Thoracic aorta (tissue), 2 donors: ENCODE data around the gene LRMDA. TPM values are rescaled to one million over a fixed set of nuclear protein-coding genes. Genes with fewer than 3 reads are reported as not detected.
A peak's percentile ranks its signal among the peaks of the same experiment; 100 is the strongest.

Experiments used
- ATAC-seq: fragments of 150-250 bp; one replicate; pipeline ENCODE4 v1.8.0; 2017; ENCODE audit warnings: low read depth; ENCODE audit not compliant: insufficient number of reproducible peaks, low FRiP score
- DNase-seq: peaks from one replicate; pipeline ENCODE4 v3.0.0-alpha.2; 2020; ENCODE audit warnings: low spot score
- H3K27ac ChIP-seq, 2 donors: fragments of 200-600 bp; sonication (generic); 1 replicate in 1 of 2; 2 replicates in 1 of 2; pipeline ENCODE4 v1.5.1; 2016; ENCODE audit warnings: mild to moderate bottlenecking in 2 of 2, moderate library complexity in 2 of 2
- H3K27me3 ChIP-seq: fragments of 200-600 bp; sonication (generic); replicated peaks from 2 replicates; pipeline ENCODE4 v1.6.0; 2016; ENCODE audit warnings: mild to moderate bottlenecking; ENCODE audit not compliant: insufficient read depth
- H3K36me3 ChIP-seq: fragments of 200-600 bp; sonication (generic); one replicate; pipeline ENCODE4 v1.5.1; 2016
- H3K4me1 ChIP-seq, 2 donors: fragments of 200-600 bp; sonication (generic); 1 replicate in 1 of 2; 2 replicates in 1 of 2; pipeline versions ENCODE4 v1.5.1 to v1.6.0; 2016; ENCODE audit warnings: low read depth in 2 of 2, mild to moderate bottlenecking in 1 of 2; ENCODE audit not compliant: control insufficient read depth in 1 of 2
- H3K4me3 ChIP-seq: fragments of 200-600 bp; sonication (generic); 2 replicates; pipeline ENCODE4 v1.5.1; 2016; ENCODE audit warnings: mild to moderate bottlenecking
- H3K9me3 ChIP-seq: fragments of 200-600 bp; sonication (generic); 2 replicates; pipeline ENCODE4 v1.5.1; 2016
- total RNA-seq, 2 donors: library from RNA; depleted of rRNA; stranded (reverse); fragments of >200 nt; gene quantifications; one replicate each; pipeline versions ENCODE4 v1.1.0 to v1.2.3, GENCODE V29; 2016
- TF ChIP-seq, protein P1 (sequence below): fragments of 200-600 bp; sonication (generic); IDR thresholded peaks from one replicate; pipeline ENCODE4 v1.5.1; 2019; ENCODE audit warnings: antibody characterized with exemption

Gene LRMDA
- total RNA-seq, 2 donors from 2014 or later = 8.3 to 36.6 TPM

DNA sequence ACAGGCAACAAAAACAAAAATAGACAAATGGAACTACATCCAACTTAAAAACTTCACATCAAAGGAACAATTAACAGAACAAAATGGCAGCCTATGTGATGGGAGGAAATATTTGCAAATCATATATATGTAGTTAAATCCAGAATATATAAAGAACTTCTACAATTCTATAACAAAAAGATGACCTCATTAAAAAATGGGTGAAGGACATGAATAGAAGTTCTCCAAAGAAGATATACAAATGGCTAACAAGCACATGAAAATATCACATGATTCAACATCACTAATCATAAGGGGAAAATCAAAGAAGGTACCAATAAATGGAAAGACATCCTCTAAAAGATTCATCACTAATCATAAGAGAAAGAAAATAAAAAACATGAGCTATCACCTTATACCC is 416.1 kb downstream of the LRMDA start:
- DNase-seq = no peak
- peaks cover 0 to 18% of the 10 kb centered on the region in 2 donors for H3K4me1 ChIP-seq
- H3K36me3 ChIP-seq = no peaks in the 10 kb centered on the region
- no peak for ATAC-seq
- no peak overlapping the region for H3K4me3 ChIP-seq
- H3K27me3 ChIP-seq = no peaks in the 10 kb centered on the region
- TF ChIP-seq, protein P1, sequence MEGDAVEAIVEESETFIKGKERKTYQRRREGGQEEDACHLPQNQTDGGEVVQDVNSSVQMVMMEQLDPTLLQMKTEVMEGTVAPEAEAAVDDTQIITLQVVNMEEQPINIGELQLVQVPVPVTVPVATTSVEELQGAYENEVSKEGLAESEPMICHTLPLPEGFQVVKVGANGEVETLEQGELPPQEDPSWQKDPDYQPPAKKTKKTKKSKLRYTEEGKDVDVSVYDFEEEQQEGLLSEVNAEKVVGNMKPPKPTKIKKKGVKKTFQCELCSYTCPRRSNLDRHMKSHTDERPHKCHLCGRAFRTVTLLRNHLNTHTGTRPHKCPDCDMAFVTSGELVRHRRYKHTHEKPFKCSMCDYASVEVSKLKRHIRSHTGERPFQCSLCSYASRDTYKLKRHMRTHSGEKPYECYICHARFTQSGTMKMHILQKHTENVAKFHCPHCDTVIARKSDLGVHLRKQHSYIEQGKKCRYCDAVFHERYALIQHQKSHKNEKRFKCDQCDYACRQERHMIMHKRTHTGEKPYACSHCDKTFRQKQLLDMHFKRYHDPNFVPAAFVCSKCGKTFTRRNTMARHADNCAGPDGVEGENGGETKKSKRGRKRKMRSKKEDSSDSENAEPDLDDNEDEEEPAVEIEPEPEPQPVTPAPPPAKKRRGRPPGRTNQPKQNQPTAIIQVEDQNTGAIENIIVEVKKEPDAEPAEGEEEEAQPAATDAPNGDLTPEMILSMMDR = no peak
- no peak overlapping the region for H3K27ac ChIP-seq
- H3K9me3 ChIP-seq = no peaks in the 10 kb centered on the region

GRCh38 chr10:75851580-75852345 is 420.3 kb downstream of the LRMDA start:
- TF ChIP-seq, protein P1 = no peak
- H3K4me3 ChIP-seq = no peak overlapping the region
- no peaks in the 10 kb centered on the region for H3K9me3 ChIP-seq
- H3K4me1 ChIP-seq = peaks cover 0 to 18% of the 10 kb centered on the region in 2 donors
- H3K27me3 ChIP-seq = no peaks in the 10 kb centered on the region
- no peak overlapping the region for H3K27ac ChIP-seq
- DNase-seq (no peak), ATAC-seq (no peak)
- no peaks in the 10 kb centered on the region for H3K36me3 ChIP-seq

- DNase-seq = no peak
- peaks cover 0 to 18% of the 10 kb centered on the region in 2 donors for H3K4me1 ChIP-seq
- H3K9me3 ChIP-seq = no peaks in the 10 kb centered on the region
- TF ChIP-seq, protein P1 = peak; percentile 18
- no peak overlapping the region for H3K27ac ChIP-seq
- no peaks in the 10 kb centered on the region for H3K36me3 ChIP-seq
- ATAC-seq = no peak
- H3K4me3 ChIP-seq = no peak overlapping the region
- H3K27me3 ChIP-seq = no peaks in the 10 kb centered on the region
Observed at GRCh38 chr10:75852851-75853484, 421.5 kb downstream of the LRMDA start.

GRCh38 chr10:75857269-75857846 is 425.9 kb downstream of the LRMDA start:
- DNase-seq (no peak), ATAC-seq (no peak)
- Histone ChIP-seq H3K4me1 (peaks cover 0 to under 1% of the 10 kb centered on the region in 2 donors), H3K9me3 (no peaks in the 10 kb centered on the region), H3K36me3 (no peaks in the 10 kb centered on the region), H3K27ac (no peak overlapping the region), H3K27me3 (no peaks in the 10 kb centered on the region), H3K4me3 (no peak overlapping the region)
- TF ChIP-seq, protein P1 = no peak

DNA sequence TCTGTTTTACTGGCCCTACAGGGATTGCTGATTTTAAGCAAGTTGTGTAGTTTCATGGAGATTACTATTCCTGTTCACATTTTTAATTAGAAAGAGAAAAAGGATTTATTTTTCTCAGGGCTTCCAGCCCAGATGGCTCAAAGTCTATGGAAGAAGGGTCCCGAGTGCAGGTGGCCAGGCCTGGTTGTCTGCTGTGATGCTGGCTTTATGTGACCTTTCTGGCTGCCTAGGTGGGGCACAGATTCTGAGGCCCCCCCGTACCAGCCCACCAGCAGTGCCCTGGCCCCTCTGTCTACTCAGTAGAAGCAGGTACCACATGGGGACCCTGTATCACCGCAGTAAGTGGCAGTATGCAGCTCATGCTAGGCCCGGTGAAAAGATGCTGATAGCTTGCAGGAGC is 426.5 kb downstream of the LRMDA start:
- H3K4me1 ChIP-seq = no peaks in the 10 kb centered on the region
- no peak for DNase-seq
- no peaks in the 10 kb centered on the region for H3K36me3 ChIP-seq
- H3K27ac ChIP-seq = no peak overlapping the region
- H3K4me3 ChIP-seq = no peak overlapping the region
- no peak for ATAC-seq
- H3K27me3 ChIP-seq = no peaks in the 10 kb centered on the region
- no peaks in the 10 kb centered on the region for H3K9me3 ChIP-seq
- TF ChIP-seq, protein P1 = no peak
